ENCODE measurements around the gene CD180. TPM values are rescaled to one million over a fixed set of nuclear protein-coding genes. Genes with fewer than 3 reads are reported as not detected.

The CD180 gene
- total and polyA plus RNA-seq, 2 experiments from 2014 or later = not detected

DNA sequence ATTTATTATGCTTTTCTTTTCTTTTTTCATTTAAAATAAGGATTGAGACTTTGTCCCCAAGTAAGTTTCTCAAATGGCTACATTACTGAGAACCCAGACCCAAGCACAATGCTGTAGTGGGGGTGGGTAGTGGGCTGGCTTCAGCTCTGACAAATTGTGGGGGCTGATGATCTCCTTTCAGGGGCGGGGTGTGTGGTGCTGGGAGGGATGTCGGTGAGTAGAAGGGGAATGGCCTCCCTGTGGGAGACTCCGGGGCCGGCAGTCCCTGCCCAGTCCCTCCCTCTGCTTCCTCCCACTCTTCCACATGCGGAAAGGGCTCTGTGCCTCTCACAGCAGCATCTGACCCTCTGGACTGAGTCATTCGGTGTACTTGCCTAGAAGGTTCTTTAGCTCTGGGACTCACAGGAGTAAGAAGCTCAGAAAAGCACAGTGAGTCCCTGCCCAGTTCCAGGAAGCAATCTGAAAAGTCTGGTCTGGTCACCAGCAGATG is 14.3 kb downstream of the CD180 start:
- Histone ChIP-seq H3K4me3 (no peak overlapping the region), H3K36me3 (no peaks in the 10 kb centered on the region), H3K4me1 (ENCODE audit: low read depth) (peaks cover 7% of the 10 kb centered on the region), H3K27me3 (no peaks in the 10 kb centered on the region), H3K9me3 (ENCODE audit: low read depth) (no peaks in the 10 kb centered on the region), H3K27ac (no peak overlapping the region)
- TF ChIP-seq, protein P1, sequence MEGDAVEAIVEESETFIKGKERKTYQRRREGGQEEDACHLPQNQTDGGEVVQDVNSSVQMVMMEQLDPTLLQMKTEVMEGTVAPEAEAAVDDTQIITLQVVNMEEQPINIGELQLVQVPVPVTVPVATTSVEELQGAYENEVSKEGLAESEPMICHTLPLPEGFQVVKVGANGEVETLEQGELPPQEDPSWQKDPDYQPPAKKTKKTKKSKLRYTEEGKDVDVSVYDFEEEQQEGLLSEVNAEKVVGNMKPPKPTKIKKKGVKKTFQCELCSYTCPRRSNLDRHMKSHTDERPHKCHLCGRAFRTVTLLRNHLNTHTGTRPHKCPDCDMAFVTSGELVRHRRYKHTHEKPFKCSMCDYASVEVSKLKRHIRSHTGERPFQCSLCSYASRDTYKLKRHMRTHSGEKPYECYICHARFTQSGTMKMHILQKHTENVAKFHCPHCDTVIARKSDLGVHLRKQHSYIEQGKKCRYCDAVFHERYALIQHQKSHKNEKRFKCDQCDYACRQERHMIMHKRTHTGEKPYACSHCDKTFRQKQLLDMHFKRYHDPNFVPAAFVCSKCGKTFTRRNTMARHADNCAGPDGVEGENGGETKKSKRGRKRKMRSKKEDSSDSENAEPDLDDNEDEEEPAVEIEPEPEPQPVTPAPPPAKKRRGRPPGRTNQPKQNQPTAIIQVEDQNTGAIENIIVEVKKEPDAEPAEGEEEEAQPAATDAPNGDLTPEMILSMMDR (IDR thresholded peaks at IDR 0.05; ENCODE audit: low read depth, low read length) = no peak
- peak; percentile 17 to 87 for DNase-seq (ENCODE audit: low read depth in 1 of 2, low spot score in 1 of 2)

DNA sequence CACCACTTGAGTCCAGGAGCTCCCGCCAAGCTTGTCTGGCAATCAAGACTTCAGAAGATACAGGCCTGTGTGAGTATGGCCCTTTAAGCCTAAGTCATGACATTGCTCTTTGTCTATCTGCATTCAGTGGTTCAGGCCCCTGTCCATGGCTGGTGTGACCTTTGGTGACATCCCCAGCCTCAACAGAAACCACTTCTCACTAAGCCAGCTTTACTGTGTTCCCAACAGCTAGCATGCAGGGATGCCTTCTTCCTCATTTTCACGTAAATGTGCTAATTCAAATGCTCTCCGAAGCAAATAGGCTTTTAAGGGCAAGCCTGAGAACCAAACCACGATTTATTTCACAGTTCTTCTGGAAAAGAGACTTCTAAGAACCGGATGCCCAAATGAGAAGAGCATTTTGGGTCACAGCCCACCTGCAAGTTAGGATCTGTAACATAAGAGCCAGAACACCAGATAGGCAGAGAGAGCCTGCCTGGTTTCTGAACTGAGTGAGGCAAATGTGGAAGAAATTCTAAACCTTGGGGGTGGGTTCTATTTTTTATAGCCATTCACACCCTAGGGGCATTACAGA is 14.9 kb downstream of the CD180 start:
- no peaks in the 10 kb centered on the region for H3K27me3 ChIP-seq
- no peak overlapping the region for H3K4me3 ChIP-seq
- TF ChIP-seq, protein P1 (IDR thresholded peaks at IDR 0.05; ENCODE audit: low read depth, low read length) = no peak
- peak overlapping the region; percentile 34 for H3K27ac ChIP-seq
- H3K36me3 ChIP-seq = no peaks in the 10 kb centered on the region
- H3K4me1 ChIP-seq (ENCODE audit: low read depth) = peaks cover 7% of the 10 kb centered on the region
- H3K9me3 ChIP-seq (ENCODE audit: low read depth) = no peaks in the 10 kb centered on the region
- DNase-seq (ENCODE audit: low read depth in 1 of 2, low spot score in 1 of 2) = no peak

DNA sequence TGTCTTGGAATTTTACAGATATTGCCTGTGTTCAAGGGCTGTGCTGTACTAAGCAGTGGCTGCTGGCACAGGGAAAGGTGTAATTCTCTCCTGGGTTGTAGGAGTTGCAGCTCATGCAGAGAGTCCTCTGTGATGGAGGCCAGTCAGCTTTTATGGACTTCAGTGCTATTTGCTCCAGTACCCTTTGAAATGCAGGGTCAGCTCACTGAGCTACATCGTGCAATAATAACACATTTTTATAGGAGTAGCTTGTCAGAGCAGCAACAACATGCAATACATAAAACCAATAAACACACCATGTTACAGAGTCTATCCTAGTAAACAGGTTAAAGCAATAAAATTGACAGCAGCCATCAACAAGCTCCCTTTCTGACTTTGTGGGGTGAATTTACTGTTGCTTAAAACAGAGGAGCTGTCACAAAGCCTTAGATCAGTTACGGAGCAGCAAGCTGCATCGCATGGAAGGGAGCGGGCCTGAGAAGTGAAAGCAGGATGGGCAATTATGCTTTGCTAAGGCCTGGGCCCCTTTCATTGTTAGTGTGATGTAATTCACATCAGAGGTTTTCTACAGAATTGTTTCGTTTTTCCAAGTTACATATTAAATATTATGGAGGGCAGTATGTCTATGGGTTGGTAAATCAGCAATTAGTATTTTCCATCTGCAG is 16.8 kb downstream of the CD180 start:
- Histone ChIP-seq H3K4me1 (ENCODE audit: low read depth) (peaks cover 7% of the 10 kb centered on the region), H3K4me3 (no peak overlapping the region), H3K36me3 (no peaks in the 10 kb centered on the region), H3K27ac (no peak overlapping the region), H3K9me3 (ENCODE audit: low read depth) (no peaks in the 10 kb centered on the region), H3K27me3 (no peaks in the 10 kb centered on the region)
- TF ChIP-seq, protein P1 (IDR thresholded peaks at IDR 0.05; ENCODE audit: low read depth, low read length) = no peak
- DNase-seq (ENCODE audit: low read depth in 1 of 2, low spot score in 1 of 2) = no peak

DNA sequence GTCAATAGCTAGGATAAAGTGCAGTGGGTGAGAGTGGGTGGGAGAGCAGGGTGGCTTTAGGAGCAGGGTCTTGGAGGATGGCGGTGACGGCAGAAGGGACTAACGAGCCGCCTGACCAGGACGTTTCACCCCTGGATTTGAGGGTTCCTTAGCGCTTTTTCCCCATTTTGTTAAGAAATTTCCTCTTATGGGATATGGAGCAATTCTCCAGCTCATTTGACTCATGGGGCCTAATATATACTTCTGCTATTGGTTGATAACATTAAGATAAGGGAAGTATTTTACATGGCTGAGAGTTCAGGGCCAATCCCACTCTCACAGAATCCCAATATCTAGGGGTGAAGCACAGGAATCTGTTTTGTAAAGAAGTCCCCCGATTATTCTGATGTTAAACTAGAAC is 17.6 kb downstream of the CD180 start:
- Histone ChIP-seq H3K27me3 (no peaks in the 10 kb centered on the region), H3K36me3 (no peaks in the 10 kb centered on the region), H3K27ac (no peak overlapping the region), H3K4me3 (no peak overlapping the region), H3K4me1 (ENCODE audit: low read depth) (peaks cover 7% of the 10 kb centered on the region), H3K9me3 (ENCODE audit: low read depth) (no peaks in the 10 kb centered on the region)
- no peak for DNase-seq (ENCODE audit: low read depth in 1 of 2, low spot score in 1 of 2)
- TF ChIP-seq, protein P1 (IDR thresholded peaks at IDR 0.05; ENCODE audit: low read depth, low read length) = no peak

DNA sequence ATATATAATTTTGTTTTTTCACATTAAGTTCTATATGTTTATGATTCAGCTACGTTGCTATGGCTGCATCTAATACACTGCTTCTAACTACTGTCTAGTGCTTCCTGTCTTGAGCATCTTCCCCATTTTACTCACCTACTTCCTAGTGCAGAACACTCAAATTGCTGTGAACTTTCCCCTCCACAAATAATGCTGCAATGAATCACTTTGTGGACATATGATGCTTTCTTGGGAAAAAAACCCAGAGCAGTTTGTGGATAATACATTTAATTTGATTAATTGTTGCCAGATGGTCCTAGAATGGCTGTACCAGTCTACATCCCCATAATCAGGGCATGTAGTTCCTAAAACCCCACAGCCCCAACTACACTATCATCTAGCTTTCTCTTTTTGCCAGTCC is 18.5 kb downstream of the CD180 start:
- no peak for DNase-seq (ENCODE audit: low read depth in 1 of 2, low spot score in 1 of 2)
- no peaks in the 10 kb centered on the region for H3K27me3 ChIP-seq
- H3K9me3 ChIP-seq (ENCODE audit: low read depth) = no peaks in the 10 kb centered on the region
- no peaks in the 10 kb centered on the region for H3K36me3 ChIP-seq
- no peak overlapping the region for H3K4me3 ChIP-seq
- H3K4me1 ChIP-seq (ENCODE audit: low read depth) = peaks cover 7% of the 10 kb centered on the region
- H3K27ac ChIP-seq = no peak overlapping the region
- TF ChIP-seq, protein P1 (IDR thresholded peaks at IDR 0.05; ENCODE audit: low read depth, low read length) = no peak
